ENCODE results near the gene ZNF791. TPM values are rescaled to one million over a fixed set of nuclear protein-coding genes. Genes with fewer than 3 reads are reported as not detected.
"Not testable (repeated sequence)": the region's sequence is repeated elsewhere in the genome, so short reads cannot be mapped to it uniquely, and the experiment has no call there.

Gene ZNF791
- 10 to 100 TPM; 22.4 to 35.3 (median 34.7) TPM for total RNA-seq

GRCh38 chr19:12610540-12611360 is at the start of gene ZNF791, which contains the start of gene ZNF490:
TSS of gene ZNF791 (plus strand) at chr19:12610920. CDS start at chr19:12611080, 160 bp downstream.
TSS of gene ZNF490 (minus strand) at chr19:12610813. CDS start at chr19:12610680, 133 bp downstream.
- Histone ChIP-seq H3K27ac (peak within 1 kb of the TSS; percentile 98 to 100), H3K4me1 (no peaks in the 10 kb centered on the region), H3K4me3 (peak within 1 kb of the TSS; percentile 84 to 100 (median 91)), H3K9me3 (no peaks in the 10 kb centered on the region), H3K27me3 (no peaks in the 10 kb centered on the region), H3K36me3 (no peaks in the 10 kb centered on the region)
- TF ChIP-seq POLR2AphosphoS5 (IDR thresholded peaks at IDR 0.05), result peak; percentile 91 to 98 (median 94)
- peak; percentile 92 for TF ChIP-seq POLR2A (IDR thresholded peaks at IDR 0.05)
- TF ChIP-seq CTCF (IDR thresholded peaks at IDR 0.05), result no peak
- intact Hi-C loops (cut with DNase I; ENCODE audit: low total_unique reads), result no loop called here
- peak; percentile 98 to 99 for DNase-seq (ENCODE audit: low spot score in 2 of 2)

GRCh38 chr19:12564016-12564664 is 46.6 kb upstream of the ZNF791 start:
- TF ChIP-seq POLR2AphosphoS5 (IDR thresholded peaks at IDR 0.05) (peak in 2 of 3 donors; percentile 22 to 24), CTCF (IDR thresholded peaks at IDR 0.05) (peak; percentile 66 to 93 (median 83)), POLR2A (IDR thresholded peaks at IDR 0.05) (no peak)
- H3K4me1 ChIP-seq, result no peaks in the 10 kb centered on the region
- H3K27me3 ChIP-seq, result no peaks in the 10 kb centered on the region
- H3K9me3 ChIP-seq, result no peaks in the 10 kb centered on the region
- no peaks in the 10 kb centered on the region for H3K36me3 ChIP-seq
- intact Hi-C loops (cut with DNase I; ENCODE audit: low total_unique reads), result no loop called here
- H3K27ac ChIP-seq, result no peak overlapping the region
- H3K4me3 ChIP-seq, result no peak overlapping the region
- DNase-seq (ENCODE audit: low spot score in 2 of 2), result peak; percentile 80 to 93

GRCh38 chr19:12566380-12566779 is 44.3 kb upstream of the ZNF791 start:
- H3K4me1 ChIP-seq; intact Hi-C loops (cut with DNase I; ENCODE audit: low total_unique reads); H3K4me3 ChIP-seq; H3K36me3 ChIP-seq; H3K27me3 ChIP-seq; H3K9me3 ChIP-seq; H3K27ac ChIP-seq; DNase-seq (ENCODE audit: low spot score in 2 of 2): not testable (repeated sequence)

GRCh38 chr19:12567951-12568350 is 42.8 kb upstream of the ZNF791 start:
- intact Hi-C loops (cut with DNase I; ENCODE audit: low total_unique reads), result no loop called here

GRCh38 chr19:12574036-12574435 is 36.7 kb upstream of the ZNF791 start:
- intact Hi-C loops (cut with DNase I; ENCODE audit: low total_unique reads), result no loop called here
- H3K9me3 ChIP-seq, result peaks cover 0 to 3% of the 10 kb centered on the region in 2 donors
- H3K36me3 ChIP-seq, result peaks cover 4% of the 10 kb centered on the region
- no peak overlapping the region for H3K4me3 ChIP-seq
- no peak overlapping the region for H3K27ac ChIP-seq
- no peak for DNase-seq (ENCODE audit: low spot score in 2 of 2)
- no peaks in the 10 kb centered on the region for H3K27me3 ChIP-seq
- no peak for TF ChIP-seq CTCF (IDR thresholded peaks at IDR 0.05)
- TF ChIP-seq POLR2A (IDR thresholded peaks at IDR 0.05), result no peak
- no peak for TF ChIP-seq POLR2AphosphoS5 (IDR thresholded peaks at IDR 0.05)
- H3K4me1 ChIP-seq, result no peaks in the 10 kb centered on the region

More at GRCh38 chr19:12567951-12568350, 42.8 kb upstream of the ZNF791 start:
- H3K4me3 ChIP-seq, result no peak overlapping the region
- H3K27ac ChIP-seq, result no peak overlapping the region
- H3K27me3 ChIP-seq, result no peaks in the 10 kb centered on the region
- H3K4me1 ChIP-seq, result no peaks in the 10 kb centered on the region
- no peaks in the 10 kb centered on the region for H3K9me3 ChIP-seq
- TF ChIP-seq CTCF (IDR thresholded peaks at IDR 0.05), result no peak
- no peak for TF ChIP-seq POLR2AphosphoS5 (IDR thresholded peaks at IDR 0.05)
- TF ChIP-seq POLR2A (IDR thresholded peaks at IDR 0.05), result no peak
- no peak for DNase-seq (ENCODE audit: low spot score in 2 of 2)
- no peaks in the 10 kb centered on the region for H3K36me3 ChIP-seq
